IPS DF 6.9 (cell line): ENCODE data around the gene PXK.

Source experiments
- DNase-seq: peaks from one replicate; pipeline ENCODE4 v3.0.0-alpha.2; 2013; ENCODE audit warnings: low read depth, low spot score
- H3K27ac ChIP-seq: one replicate; pipeline ENCODE4 v1.5.1; 2013; ENCODE audit warnings: low read length, control low read depth
- H3K27me3 ChIP-seq: 2 replicates; pipeline ENCODE4 v1.6.1; 2013; ENCODE audit warnings: mild to moderate bottlenecking, low read length; ENCODE audit not compliant: control insufficient read depth, insufficient read depth
- H3K36me3 ChIP-seq: 2 replicates; pipeline ENCODE4 v1.6.1; 2013; ENCODE audit warnings: low read length; ENCODE audit not compliant: control insufficient read depth, insufficient read depth
- H3K4me1 ChIP-seq: 2 replicates; pipeline ENCODE4 v1.6.1; 2013; ENCODE audit warnings: low read length; ENCODE audit not compliant: control insufficient read depth, insufficient read depth
- H3K4me3 ChIP-seq: 2 replicates; pipeline ENCODE4 v1.5.1; 2013; ENCODE audit warnings: mild to moderate bottlenecking, low read length
- H3K9me3 ChIP-seq: 2 replicates; pipeline ENCODE4 v1.6.1; 2013; ENCODE audit warnings: low read length, inconsistent platforms; ENCODE audit not compliant: control insufficient read depth, insufficient read depth
- WGBS: extraction: QIAGEN DNeasy Blood & Tissue Kit; methylation state at CpG from one replicate; pipeline ENCODE4 v1.1.7; 2013; ENCODE audit warnings: mixed read lengths, missing lambda C conversion rate; ENCODE audit not compliant: insufficient read length, insufficient coverage; 5-methylcytosine and 5-hydroxymethylcytosine counted together

PXK gene

DNA sequence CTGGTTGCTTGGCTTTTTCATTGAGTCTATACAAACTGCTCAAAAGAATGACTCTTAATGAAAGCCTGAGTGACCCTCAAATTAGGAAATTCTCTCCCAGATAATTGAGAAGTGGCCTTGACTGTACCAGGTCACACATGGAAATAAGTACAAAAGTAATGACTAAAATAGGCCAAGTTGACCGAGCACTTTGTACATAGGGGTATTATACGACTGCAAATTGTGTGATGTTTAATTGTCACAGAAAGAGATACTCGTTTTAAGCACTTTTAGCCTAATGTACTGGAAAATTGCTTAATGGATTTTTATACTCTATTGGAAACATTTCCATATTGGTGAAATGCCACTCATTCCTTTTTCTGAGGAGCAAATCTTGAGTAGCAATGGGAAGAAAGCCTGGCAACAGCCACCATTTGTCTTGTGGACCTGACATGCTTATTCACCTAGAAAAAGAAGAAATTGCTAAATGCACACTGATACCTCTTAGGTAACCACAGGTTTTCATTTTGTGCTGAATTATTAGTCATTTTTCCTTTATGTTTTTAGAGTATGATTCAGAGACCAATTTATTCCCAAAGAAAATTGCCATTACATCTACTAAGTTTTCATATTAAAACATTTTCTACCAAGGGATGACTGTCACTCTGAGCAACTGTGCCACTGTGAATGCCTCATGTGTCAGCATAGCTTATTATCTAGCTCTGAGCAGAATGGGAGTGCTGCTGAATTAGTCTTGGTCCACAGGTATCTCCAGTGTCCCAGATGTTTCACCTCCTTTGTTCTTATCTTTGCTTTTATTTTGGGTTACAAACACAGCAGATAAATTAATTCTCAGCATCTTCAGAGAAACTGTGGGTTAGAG is 8.9 kb upstream of the PXK start:
- Histone ChIP-seq H3K4me3 (no peak overlapping the region), H3K27me3 (no peaks in the 10 kb centered on the region), H3K36me3 (no peaks in the 10 kb centered on the region), H3K27ac (no peak overlapping the region), H3K4me1 (peaks cover 4% of the 10 kb centered on the region; the same call in 1 of the 2 replicates), H3K9me3 (no peaks in the 10 kb centered on the region)
- no CpG with 5 or more reads among the region's 3 CpGs for WGBS
- no peak for DNase-seq

DNA sequence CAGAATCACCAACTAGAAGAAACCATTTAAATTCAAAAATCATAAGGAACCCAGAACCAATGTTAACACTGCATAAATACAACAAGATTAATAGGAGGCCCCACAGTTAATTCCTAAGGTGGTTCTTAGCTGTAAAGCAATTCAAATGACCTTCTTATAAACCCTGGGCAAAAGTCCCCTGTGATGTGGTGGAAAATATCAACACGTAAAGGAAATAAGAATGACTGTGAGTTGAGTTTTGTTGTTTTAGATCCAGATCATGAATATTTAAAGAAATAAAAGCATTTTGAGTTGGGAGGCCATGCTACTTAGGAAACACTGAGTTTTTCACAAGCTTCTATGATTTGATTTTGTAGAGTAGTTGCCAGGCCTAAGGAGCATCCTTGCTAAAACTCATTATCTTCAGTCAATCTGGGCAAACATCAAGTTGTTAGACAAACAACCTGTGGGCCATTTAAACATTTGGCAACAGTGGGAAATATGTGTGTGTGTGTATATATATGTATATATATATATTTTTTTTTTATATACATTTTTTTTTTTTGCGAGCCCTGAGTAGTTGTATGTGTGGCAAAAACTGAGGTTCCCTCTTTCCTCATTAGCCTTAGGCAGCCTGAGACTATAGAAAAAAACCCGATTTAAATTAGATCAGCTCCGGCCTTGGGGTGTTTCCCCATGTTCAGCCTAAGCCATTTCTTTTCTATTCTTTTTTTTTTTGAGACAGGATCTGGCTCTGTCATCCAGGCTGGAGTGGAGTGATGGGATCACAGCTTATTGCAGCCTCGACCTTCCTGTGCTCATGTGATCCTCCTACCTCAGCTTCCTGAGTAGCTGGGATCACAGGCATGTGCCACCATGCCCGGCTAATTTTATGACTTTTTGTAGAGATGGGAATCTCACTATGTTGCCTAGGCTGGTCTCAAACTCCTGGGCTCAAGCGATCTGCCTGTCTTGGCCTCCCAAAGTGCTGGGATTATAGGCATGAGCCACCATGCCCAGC is 8.0 kb upstream of the PXK start:
- H3K9me3 ChIP-seq: no peaks in the 10 kb centered on the region
- H3K27me3 ChIP-seq: no peaks in the 10 kb centered on the region
- peaks cover 4% of the 10 kb centered on the region; the same call in 1 of the 2 replicates for H3K4me1 ChIP-seq
- H3K36me3 ChIP-seq: no peaks in the 10 kb centered on the region
- H3K27ac ChIP-seq: no peak overlapping the region
- no CpG with 5 or more reads among the region's 7 CpGs for WGBS
- DNase-seq: no peak
- H3K4me3 ChIP-seq: no peak overlapping the region

DNA sequence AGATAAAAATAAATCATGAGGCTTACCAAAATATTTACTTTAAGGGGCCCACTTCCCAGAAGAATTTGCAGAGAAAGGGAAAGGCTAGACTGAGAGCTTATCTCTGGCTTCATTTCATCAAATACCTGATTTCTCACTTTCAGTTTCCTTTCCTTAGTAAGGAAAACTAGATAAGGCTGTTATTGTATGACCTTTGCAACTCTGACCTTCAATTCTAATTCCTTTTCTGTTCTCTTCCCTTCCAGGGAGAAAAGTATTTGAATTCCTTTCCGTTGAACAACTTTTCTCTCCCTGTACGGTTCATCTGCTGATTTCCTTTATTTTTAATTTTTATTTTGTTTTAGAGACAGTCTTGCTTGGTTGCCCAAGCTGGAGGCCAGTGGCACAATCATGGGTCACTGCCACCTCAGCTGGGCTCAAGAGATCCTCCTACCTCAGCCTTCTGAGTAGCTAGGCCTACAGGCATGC is 7.1 kb upstream of the PXK start:
- H3K4me3 ChIP-seq: no peak overlapping the region
- no peaks in the 10 kb centered on the region for H3K27me3 ChIP-seq
- no CpG with 5 or more reads among the region's 2 CpGs for WGBS
- no peaks in the 10 kb centered on the region for H3K36me3 ChIP-seq
- peaks cover 4% of the 10 kb centered on the region; the same call in 1 of the 2 replicates for H3K4me1 ChIP-seq
- H3K9me3 ChIP-seq: no peaks in the 10 kb centered on the region
- no peak overlapping the region for H3K27ac ChIP-seq
- no peak for DNase-seq

DNA sequence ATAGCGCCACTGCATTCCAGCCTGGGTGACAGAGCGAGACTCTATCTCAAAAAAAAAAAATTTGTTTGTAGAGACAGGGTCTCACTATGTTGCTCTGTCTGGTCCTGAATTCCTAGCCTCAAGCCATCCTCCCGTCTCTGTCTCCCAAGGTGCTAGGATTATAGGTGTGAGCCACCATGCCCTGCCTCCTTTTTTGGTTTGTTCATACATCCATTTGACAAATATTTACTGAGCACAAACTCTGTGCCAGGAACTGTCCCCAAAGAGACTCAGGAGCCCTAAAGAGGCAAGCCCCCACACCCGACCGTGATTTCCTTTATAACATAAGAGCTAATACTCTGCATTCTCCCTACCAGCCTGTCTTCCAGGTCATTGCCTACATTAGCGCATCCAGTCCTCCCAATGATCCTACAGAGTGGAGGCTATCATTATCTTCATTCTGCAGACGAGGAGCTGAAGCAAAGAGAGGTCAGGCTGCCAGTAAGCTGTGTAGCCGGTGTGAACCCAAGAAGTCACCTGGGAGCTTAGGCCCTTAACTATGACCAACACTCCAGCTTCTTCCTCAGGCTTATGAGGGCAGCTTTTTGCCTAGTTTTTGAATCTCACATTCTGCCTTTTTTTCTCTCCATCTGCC is 6.3 kb upstream of the PXK start:
- no peak overlapping the region for H3K27ac ChIP-seq
- no peaks in the 10 kb centered on the region for H3K36me3 ChIP-seq
- WGBS: no CpG with 5 or more reads among the region's 8 CpGs
- peaks cover under 1% of the 10 kb centered on the region; the same call in 1 of the 2 replicates for H3K4me1 ChIP-seq
- H3K9me3 ChIP-seq: no peaks in the 10 kb centered on the region
- DNase-seq: no peak
- no peaks in the 10 kb centered on the region for H3K27me3 ChIP-seq
- no peak overlapping the region for H3K4me3 ChIP-seq

DNA sequence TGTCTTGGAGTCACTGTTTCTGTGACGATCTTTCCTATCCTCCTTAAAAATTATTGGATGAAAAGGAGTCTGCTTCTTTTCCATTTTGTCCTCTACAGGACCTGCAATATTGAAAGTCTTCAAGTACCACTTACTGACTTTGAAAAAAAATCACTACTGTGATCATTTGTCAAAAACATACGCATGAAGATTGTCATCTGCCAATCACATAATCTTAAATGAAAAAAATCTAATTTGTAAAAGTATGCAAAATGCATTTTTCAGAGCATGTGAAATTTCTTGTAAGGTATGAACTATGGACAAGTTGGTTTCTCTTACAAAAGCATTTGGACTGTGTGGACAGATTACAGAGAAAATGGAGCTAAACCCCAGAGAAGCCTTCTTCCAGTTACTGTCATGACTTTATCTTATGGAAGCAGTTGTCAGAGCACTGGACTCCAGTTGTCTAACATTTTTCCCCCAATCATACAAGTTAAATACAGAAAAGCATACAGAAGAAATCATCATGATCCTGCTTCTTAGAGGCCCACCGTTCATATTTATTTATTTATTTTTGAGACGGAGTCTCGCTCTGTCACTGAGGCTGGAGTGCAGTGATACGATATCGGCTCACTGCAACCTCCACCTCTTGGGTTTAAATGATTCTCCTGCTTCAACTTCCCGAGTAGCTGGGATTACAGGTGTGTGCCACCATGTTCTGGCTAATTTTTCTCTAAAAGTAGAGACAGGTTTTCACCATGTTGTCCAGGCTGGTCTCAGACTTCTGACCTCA is 3.4 kb upstream of the PXK start:
- H3K36me3 ChIP-seq: no peaks in the 10 kb centered on the region
- no peak for DNase-seq
- H3K4me1 ChIP-seq: no peaks in the 10 kb centered on the region
- H3K27me3 ChIP-seq: no peaks in the 10 kb centered on the region
- H3K9me3 ChIP-seq: no peaks in the 10 kb centered on the region
- no CpG with 5 or more reads among the region's 8 CpGs for WGBS
- no peak overlapping the region for H3K27ac ChIP-seq
- no peak overlapping the region for H3K4me3 ChIP-seq

DNA sequence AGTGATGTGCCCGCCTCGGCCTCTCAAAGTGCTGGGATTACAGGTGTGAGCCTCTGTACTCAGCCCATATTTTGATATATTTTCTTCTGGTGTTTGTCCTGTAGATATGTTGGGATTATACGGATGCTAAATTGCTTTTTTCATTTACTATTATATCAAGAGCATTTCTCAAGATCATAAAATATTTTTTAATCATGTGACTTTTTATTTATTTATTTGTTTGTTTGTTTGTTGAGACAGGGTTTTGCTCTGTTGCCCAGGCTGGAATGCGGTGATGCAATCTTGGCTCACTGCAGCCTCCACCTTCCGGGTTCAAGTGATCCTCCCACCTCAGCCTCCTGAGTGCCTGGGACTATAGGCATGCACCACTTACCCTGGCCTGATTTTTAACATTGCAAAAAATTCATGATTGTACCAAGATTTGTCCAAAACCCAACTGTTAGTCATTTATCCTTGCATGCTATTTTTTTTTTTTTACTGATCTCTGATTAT is 2.7 kb upstream of the PXK start:
- DNase-seq: no peak
- no peaks in the 10 kb centered on the region for H3K36me3 ChIP-seq
- no peaks in the 10 kb centered on the region for H3K9me3 ChIP-seq
- WGBS: no CpG with 5 or more reads among the region's 5 CpGs
- H3K4me3 ChIP-seq: no peak overlapping the region
- no peak overlapping the region for H3K27ac ChIP-seq
- no peaks in the 10 kb centered on the region for H3K27me3 ChIP-seq
- H3K4me1 ChIP-seq: no peaks in the 10 kb centered on the region

DNA sequence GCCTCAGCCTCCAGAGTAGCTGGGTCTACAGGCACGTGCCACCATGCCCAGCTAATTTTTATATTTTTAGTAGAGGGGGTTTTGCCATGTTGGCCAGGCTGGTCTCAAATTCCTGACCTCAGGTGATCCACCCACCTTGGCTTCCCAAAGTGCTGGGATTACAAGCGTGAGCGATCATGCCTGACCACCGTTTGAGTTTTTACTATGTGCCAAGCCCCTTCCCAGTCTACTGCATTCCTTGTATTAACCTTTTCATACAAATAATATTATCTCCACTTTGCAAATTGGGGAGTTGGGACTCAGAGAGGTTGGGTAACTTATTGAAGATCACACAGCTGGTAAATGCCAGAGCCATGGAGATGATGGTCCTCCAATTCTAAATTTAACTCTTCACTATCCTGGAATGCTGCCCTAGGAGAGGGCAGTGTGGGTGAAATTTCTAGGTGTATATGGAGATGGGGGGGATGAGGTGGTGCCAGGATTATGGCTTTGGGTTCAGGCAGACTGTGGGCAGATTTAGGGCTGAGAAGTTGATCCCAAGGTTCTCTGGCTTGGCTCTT is 1.0 kb upstream of the PXK start:
- Histone ChIP-seq H3K36me3 (no peaks in the 10 kb centered on the region), H3K9me3 (no peaks in the 10 kb centered on the region), H3K27ac (no peak overlapping the region), H3K4me3 (no peak overlapping the region), H3K27me3 (no peaks in the 10 kb centered on the region), H3K4me1 (no peaks in the 10 kb centered on the region)
- WGBS: no CpG with 5 or more reads among the region's 4 CpGs
- DNase-seq: no peak

DNA sequence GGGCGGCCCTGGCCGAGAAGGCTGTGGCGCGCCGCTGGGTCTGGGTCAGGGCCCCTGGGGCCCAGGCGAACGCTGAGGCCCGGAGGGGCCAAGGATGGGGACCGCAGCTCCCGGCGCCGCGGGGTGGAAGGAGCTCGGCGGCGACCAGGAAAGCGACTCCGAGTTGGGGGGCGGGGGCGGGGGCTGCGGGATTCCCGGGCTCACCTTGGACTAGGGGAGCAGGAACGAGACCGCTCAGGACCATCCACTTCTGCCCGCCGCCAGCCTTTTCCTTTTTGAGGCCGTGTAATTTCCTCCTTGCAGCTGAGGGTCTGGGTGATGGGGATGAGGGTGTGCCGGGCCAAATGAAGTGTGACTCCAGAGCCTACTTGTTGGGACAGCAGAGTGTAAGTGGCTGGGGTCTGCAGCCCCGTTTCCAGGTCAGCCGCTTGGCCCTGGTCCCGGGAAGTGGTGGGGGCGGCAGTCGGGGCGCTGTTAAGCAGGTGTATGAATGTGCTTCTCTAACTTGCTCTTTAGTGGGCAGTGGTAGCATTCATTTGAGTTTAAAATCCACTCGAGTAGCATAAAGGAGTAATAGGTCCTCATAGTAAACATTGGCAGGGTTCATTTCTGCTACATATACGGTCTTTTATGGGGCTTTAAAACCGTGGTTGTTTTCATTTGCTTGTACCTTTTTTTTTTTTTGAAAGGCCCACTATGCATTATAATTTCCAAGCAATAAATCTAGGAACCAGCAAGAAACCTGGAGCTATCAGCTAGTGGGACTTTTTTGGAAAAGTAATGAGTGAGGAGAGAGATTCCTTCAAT is 717 bp downstream of the PXK start:
- no CpG with 5 or more reads among the region's 37 CpGs for WGBS
- Histone ChIP-seq H3K4me3 (peak overlapping the region; percentile 69), H3K27me3 (no peaks in the 10 kb centered on the region), H3K27ac (no peak overlapping the region), H3K4me1 (no peaks in the 10 kb centered on the region), H3K36me3 (no peaks in the 10 kb centered on the region), H3K9me3 (no peaks in the 10 kb centered on the region)
- DNase-seq: no peak

DNA sequence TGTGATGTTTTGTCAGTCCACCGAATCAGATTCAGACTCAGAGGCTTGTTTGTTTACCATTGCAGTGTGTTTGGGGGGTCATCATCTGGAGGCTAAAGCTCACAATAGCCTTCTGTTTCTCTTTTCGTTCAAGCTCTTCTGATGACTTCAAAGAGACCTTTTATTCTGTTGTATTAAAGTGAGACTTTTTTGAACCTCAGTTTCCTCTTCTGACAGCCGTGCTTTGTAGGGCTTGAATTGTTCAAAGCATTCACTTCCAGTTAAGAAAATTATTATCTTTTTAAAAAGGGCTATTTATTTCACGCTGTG is 1.3 kb downstream of the PXK start:
- no CpG with 5 or more reads among the region's 4 CpGs for WGBS

More for the DNA sequence above, 1.3 kb downstream of the PXK start:
- no peak for DNase-seq
- Histone ChIP-seq H3K4me3 (no peak overlapping the region), H3K27ac (no peak overlapping the region), H3K4me1 (no peaks in the 10 kb centered on the region), H3K27me3 (no peaks in the 10 kb centered on the region), H3K9me3 (no peaks in the 10 kb centered on the region), H3K36me3 (no peaks in the 10 kb centered on the region)
